GM21390 (cell line): Measurements from ENCODE around the gene PXDN.

Experiments
- ATAC-seq: cut with Tn5 transposase; IDR thresholded peaks from one replicate; pipeline ENCODE4 v1.9.1; 2021; ENCODE audit not compliant: unreplicated experiment

Gene PXDN

DNA sequence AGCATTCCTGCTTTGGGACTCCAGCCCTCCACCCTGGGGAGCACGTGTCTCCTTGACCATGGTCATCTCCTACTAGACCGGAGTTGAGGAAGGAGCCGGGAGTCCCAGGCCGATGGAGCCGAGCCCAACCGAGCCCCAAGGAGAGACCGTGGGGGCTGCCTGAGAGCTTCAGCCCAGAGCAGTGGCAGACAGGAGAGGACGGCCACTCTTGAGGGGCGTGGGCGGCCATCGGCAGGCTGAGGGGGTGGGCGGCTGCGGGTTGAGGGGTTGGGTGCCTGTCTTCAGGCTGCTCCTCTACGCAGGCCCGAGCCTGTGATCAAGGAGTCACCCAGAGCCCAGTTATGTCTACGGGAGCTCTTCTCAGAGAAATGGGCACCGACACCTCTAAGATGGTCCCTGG is 158.7 kb downstream of the PXDN start:
- no peak for ATAC-seq

- no peak for ATAC-seq
Measured at GRCh38 chr2:1584691-1585485, 159.4 kb downstream of the PXDN start.

DNA sequence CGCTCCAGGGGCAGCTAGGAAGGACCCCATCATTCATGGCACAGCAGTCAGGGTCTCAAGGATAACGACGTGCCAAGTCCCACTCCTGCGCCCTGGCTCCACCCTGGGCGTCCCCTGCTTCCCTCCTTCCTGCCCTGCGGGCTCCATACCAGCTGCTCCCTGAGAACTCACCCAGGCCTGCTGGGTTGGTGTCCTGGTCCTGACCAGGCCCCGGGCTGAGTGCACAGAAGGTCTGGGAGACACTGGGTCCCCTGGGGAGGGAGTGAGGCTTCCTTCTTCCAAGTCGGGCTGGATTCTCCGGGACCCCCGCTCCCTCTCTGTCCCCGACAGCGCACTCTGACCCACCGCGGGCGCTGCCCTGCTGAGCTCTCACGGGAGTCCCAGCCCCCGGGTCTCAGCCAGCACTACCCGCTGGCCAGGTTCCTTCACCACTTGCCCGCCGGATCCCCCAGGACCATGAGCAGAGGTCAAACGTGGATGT is 160.2 kb downstream of the PXDN start:
- no peak for ATAC-seq

- ATAC-seq = no peak
Measured at GRCh38 chr2:1582891-1583341, 161.4 kb downstream of the PXDN start.

DNA sequence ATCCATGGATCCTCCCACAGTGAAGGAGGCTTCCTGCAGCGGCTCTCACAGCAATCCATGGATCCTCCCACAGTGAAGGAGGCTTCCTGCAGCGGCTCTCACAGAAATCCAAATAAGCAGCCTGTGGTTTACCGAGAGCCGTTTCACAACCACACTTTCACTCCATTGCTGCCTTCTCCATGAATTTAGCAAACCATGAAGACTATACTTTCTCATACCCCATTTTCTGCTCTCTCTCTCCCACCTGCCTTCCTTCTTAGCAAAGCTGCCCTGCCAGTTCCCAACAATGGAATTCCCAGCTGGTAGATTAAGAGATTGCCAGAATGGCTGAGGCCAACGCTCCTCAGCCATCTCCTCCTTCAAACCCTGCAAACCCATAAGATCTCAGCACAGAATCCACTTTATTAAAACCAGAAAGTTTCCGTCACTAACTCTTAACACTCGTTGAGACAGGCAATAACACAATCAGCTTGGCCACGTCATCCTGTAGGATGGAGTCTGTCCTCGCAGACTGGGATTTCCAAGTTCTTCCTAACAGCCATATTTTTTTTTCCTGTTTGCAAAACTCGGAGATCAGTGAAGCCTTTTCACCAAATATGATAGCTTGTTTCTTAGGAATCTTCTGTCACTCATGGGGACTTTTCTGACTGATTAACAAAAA is 162.2 kb downstream of the PXDN start:
- no peak for ATAC-seq
